ENCODE measurements around the gene APOA5. TPM values are rescaled to one million over a fixed set of nuclear protein-coding genes. Genes with fewer than 3 reads are reported as not detected.

The APOA5 gene
- total RNA-seq, 1 experiment from 2014 or later, result 0.11 TPM

- H3K4me2 ChIP-seq (ENCODE audit: insufficient read depth, insufficient read length, low read length), result no peak overlapping the region
- H3K27me3 Mint-ChIP-seq (ENCODE audit: low read depth), result no peaks in the 10 kb centered on the region
- H3K56ac ChIP-seq (ENCODE audit: insufficient read length, low read depth, low read length), result no peak overlapping the region
- H2BK5ac ChIP-seq (ENCODE audit: insufficient read length, low read length), result no peak overlapping the region
- no peaks in the 10 kb centered on the region for H3K79me1 ChIP-seq (ENCODE audit: insufficient read depth, low read depth, low read length, poor library complexity, severe bottlenecking)
- DNase-seq, result no peak
- H3K27ac ChIP-seq (ENCODE audit: insufficient read length, low read depth, low read length), result no peak overlapping the region
- no peak overlapping the region for H3T11ph ChIP-seq (ENCODE audit: low read length)
- H3K23me2 ChIP-seq (ENCODE audit: insufficient read length, low read depth, low read length, poor library complexity, severe bottlenecking), result peaks cover 9% of the 10 kb centered on the region
- no peak overlapping the region for H3K4me3 Mint-ChIP-seq
- no peak overlapping the region for H3K4ac ChIP-seq (ENCODE audit: low read depth, low read length)
- H3K4me1 ChIP-seq (ENCODE audit: insufficient read depth, low read length), result no peaks in the 10 kb centered on the region
- H3K79me2 ChIP-seq (ENCODE audit: insufficient read depth, low read length), result peaks cover under 1% of the 10 kb centered on the region; the same call in 1 of the 2 replicates
- no peak overlapping the region for H4K5ac ChIP-seq (ENCODE audit: insufficient read length, low read depth, low read length)
- no peak overlapping the region for H3K27ac Mint-ChIP-seq
- H3K23ac ChIP-seq (ENCODE audit: insufficient read length, low read depth, low read length), result no peak overlapping the region
- H3K14ac ChIP-seq (ENCODE audit: insufficient read depth, low read length), result no peak overlapping the region
- H3K9me3 ChIP-seq (ENCODE audit: control insufficient read depth, low read depth, low read length), result no peaks in the 10 kb centered on the region
- H3K36me3 Mint-ChIP-seq (ENCODE audit: insufficient read depth in 1 of 3, low read depth in 3 of 3), result peaks cover 23 to 61% (median 43%) of the 10 kb centered on the region in 3 experiments; a peak in 6 of 7 replicates
- no peak overlapping the region for H2BK20ac ChIP-seq (ENCODE audit: low read depth, low read length, poor library complexity, severe bottlenecking)
- H3K4me1 Mint-ChIP-seq, result peaks cover 9% of the 10 kb centered on the region in 2 experiments; a peak in 3 of 4 replicates
- no peaks in the 10 kb centered on the region for H3K9me3 Mint-ChIP-seq
- no peak for TF ChIP-seq CTCF (conservative IDR thresholded peaks at IDR 0.05)
- no peaks in the 10 kb centered on the region for H4K20me1 ChIP-seq (ENCODE audit: control insufficient read depth, insufficient read depth, insufficient read length)
- no peak overlapping the region for H2AFZ ChIP-seq (ENCODE audit: low read length)
- H4K91ac ChIP-seq (ENCODE audit: insufficient read length, low read depth, low read length), result no peak overlapping the region
- no peak overlapping the region for H3K9ac ChIP-seq (ENCODE audit: extremely low read depth, insufficient read length, low read length)
- no peak overlapping the region for H2BK120ac ChIP-seq (ENCODE audit: low read depth, low read length, poor library complexity, severe bottlenecking)
- no peak overlapping the region for H2BK15ac ChIP-seq (ENCODE audit: low read depth, low read length)
- no peak overlapping the region for H3K18ac ChIP-seq (ENCODE audit: insufficient read length, low read depth, low read length)
- no peak overlapping the region for H4K8ac ChIP-seq (replicated peaks; ENCODE audit: insufficient read length, low read depth, low read length)
- no peaks in the 10 kb centered on the region for H3K27me3 ChIP-seq (ENCODE audit: insufficient read depth, low read length)
- WGBS (ENCODE audit: extremely low coverage, insufficient read length, low lambda C conversion rate), result no CpG with 5 or more reads among the region's 7 CpGs
- H2BK12ac ChIP-seq (ENCODE audit: insufficient read length, low read depth, low read length), result no peak overlapping the region
- no peak overlapping the region for H2AK5ac ChIP-seq (ENCODE audit: insufficient read length, low read length)
Observed at GRCh38 chr11:116777056-116777455, 14.6 kb downstream of the APOA5 start.

Data from H9 (cell line).